Left lung (tissue), 10 donors: ENCODE data around the gene LNP1. TPM values are rescaled to one million over a fixed set of nuclear protein-coding genes. Genes with fewer than 3 reads are reported as not detected.

Experiments used
- ATAC-seq: fragments of 200-7000 bp; cut with Tn5 transposase; one replicate; pipeline ENCODE4 v1.9.1; 2020; ENCODE audit warnings: moderate library complexity
- DNase-seq, 4 donors: peaks; one replicate each; pipeline ENCODE4 v3.0.0-alpha.2; 2013 to 2020
- H3K27ac ChIP-seq, 2 donors: fragments of 200-600 bp; sonication (generic) in 1 of 2; one replicate each; pipeline versions ENCODE4 v1.5.0 to v1.8.0; 2020 to 2021
- H3K27me3 ChIP-seq, 2 donors: fragments of 200-600 bp; sonication (generic) in 1 of 2; one replicate each; pipeline versions ENCODE4 v1.5.0 to v1.8.0; 2020 to 2021
- H3K36me3 ChIP-seq, 2 donors: fragments of 200-600 bp; sonication (generic) in 1 of 2; one replicate each; pipeline versions ENCODE4 v1.5.0 to v1.8.0; 2020 to 2021
- H3K4me1 ChIP-seq, 2 donors: fragments of 200-600 bp; one replicate each; pipeline ENCODE4 v1.8.0; 2021
- H3K4me3 ChIP-seq, 2 donors: fragments of 200-600 bp; sonication (generic) in 1 of 2; one replicate each; pipeline versions ENCODE4 v1.5.0 to v1.8.0; 2020 to 2021; ENCODE audit warnings: mild to moderate bottlenecking in 1 of 2
- H3K9me3 ChIP-seq, 2 donors: fragments of 200-600 bp; sonication (generic) in 1 of 2; one replicate each; pipeline versions ENCODE4 v1.5.0 to v1.8.0; 2020 to 2021
- CTCF ChIP-seq, 2 donors: fragments of 200-600 bp; sonication (generic) in 1 of 2; IDR thresholded peaks; one replicate each; pipeline versions ENCODE4 v1.5.0 to v1.8.0; 2021; ENCODE audit warnings: antibody characterized with exemption in 2 of 2
- intact Hi-C, 2 donors: fragments of 100-400 bp; cut with DNase I; formaldehyde crosslinking; loops; one replicate each; pipeline versions ENCODE4 v1.11.2 to v1.14.2; 2022
- polyA plus RNA-seq, 6 donors: library from polyadenylated mRNA; unstranded; fragments of 120-200 nt; gene quantifications; one replicate each; pipeline ENCODE4 v1.2.1, GENCODE V29; 2013; ENCODE audit not compliant: insufficient read length in 6 of 6
- total RNA-seq, 2 donors: library from RNA; stranded (reverse); fragmentation: NEBNext Ultra II Directional; extraction: Animal tissue kit (Norgen Biotek cat#: 25700); gene quantifications; one replicate each; pipeline ENCODE4 v1.2.1, GENCODE V29; 2021
- donor health status: DM: no; HTN: yes; CAD: no.
- donor health status: DM: no; HTN: no; CAD: no.

Gene LNP1
- total and polyA plus RNA-seq, 8 donors = 1.4 to 13.0 (median 9.0) TPM

GRCh38 chr3:100384733-100385525 is 16.4 kb upstream of the LNP1 start:
- no peak for TF ChIP-seq CTCF (IDR thresholded peaks at IDR 0.05)
- H3K4me3 ChIP-seq = no peak overlapping the region
- H3K9me3 ChIP-seq = peaks cover 0 to 14% of the 10 kb centered on the region in 2 donors
- H3K36me3 ChIP-seq = peaks cover 0 to 71% of the 10 kb centered on the region in 2 donors
- H3K27me3 ChIP-seq = no peaks in the 10 kb centered on the region
- intact Hi-C loops = no loop called here
- DNase-seq (no peak), ATAC-seq (no peak)
- no peak overlapping the region for H3K27ac ChIP-seq
- peaks cover 0 to 5% of the 10 kb centered on the region in 2 donors for H3K4me1 ChIP-seq

- DNase-seq = no peak
- no peaks in the 10 kb centered on the region for H3K27me3 ChIP-seq
- H3K36me3 ChIP-seq = peaks cover 0 to 59% of the 10 kb centered on the region in 2 donors
- intact Hi-C loops = no loop called here
- peaks cover 0 to 16% of the 10 kb centered on the region in 2 donors for H3K9me3 ChIP-seq
- peak; percentile 85 for ATAC-seq
- no peak overlapping the region for H3K27ac ChIP-seq
- H3K4me1 ChIP-seq = peaks cover 0 to 5% of the 10 kb centered on the region in 2 donors
- H3K4me3 ChIP-seq = no peak overlapping the region
- no peak for TF ChIP-seq CTCF (IDR thresholded peaks at IDR 0.05)
These were observed 14.8 kb upstream of the LNP1 start for GRCh38 chr3:100386437-100387074.

GRCh38 chr3:100389025-100389424 is 12.3 kb upstream of the LNP1 start:
- H3K4me3 ChIP-seq = no peak overlapping the region
- no peaks in the 10 kb centered on the region for H3K27me3 ChIP-seq
- peaks cover 0 to 36% of the 10 kb centered on the region in 2 donors for H3K36me3 ChIP-seq
- intact Hi-C loops = no loop called here
- peaks cover 0 to 9% of the 10 kb centered on the region in 2 donors for H3K4me1 ChIP-seq
- TF ChIP-seq CTCF (IDR thresholded peaks at IDR 0.05) = no peak
- H3K9me3 ChIP-seq = peaks cover 0 to 16% of the 10 kb centered on the region in 2 donors
- ATAC-seq (no peak), DNase-seq (no peak)
- H3K27ac ChIP-seq = no peak overlapping the region

- ATAC-seq (no peak), DNase-seq (no peak)
- Histone ChIP-seq H3K27me3 (no peaks in the 10 kb centered on the region), H3K27ac (no peak overlapping the region), H3K9me3 (no peaks in the 10 kb centered on the region), H3K4me1 (peaks cover 10 to 25% of the 10 kb centered on the region in 2 donors), H3K36me3 (no peaks in the 10 kb centered on the region), H3K4me3 (no peak overlapping the region)
- intact Hi-C loops = no loop called here
- TF ChIP-seq CTCF (IDR thresholded peaks at IDR 0.05) = no peak
These were observed 5.5 kb upstream of the LNP1 start for GRCh38 chr3:100395679-100396431.

- Histone ChIP-seq H3K4me3 (no peak overlapping the region), H3K27me3 (no peaks in the 10 kb centered on the region), H3K36me3 (no peaks in the 10 kb centered on the region), H3K9me3 (no peaks in the 10 kb centered on the region), H3K27ac (no peak overlapping the region), H3K4me1 (peaks cover 10 to 26% of the 10 kb centered on the region in 2 donors)
- intact Hi-C loops = no loop called here
- DNase-seq = no peak
- TF ChIP-seq CTCF (IDR thresholded peaks at IDR 0.05) = no peak
- ATAC-seq = no peak
These were observed 4.4 kb upstream of the LNP1 start for GRCh38 chr3:100396967-100397366.
